Spleen (tissue), 11 donors: ENCODE data around the gene MYO5A. TPM values are rescaled to one million over a fixed set of nuclear protein-coding genes. Genes with fewer than 3 reads are reported as not detected.
A peak's percentile ranks its signal among the peaks of the same experiment; 100 is the strongest.

Experiments
- DNase-seq: peaks from one replicate; pipeline ENCODE4 v3.0.0-alpha.2; 2020
- H3K27ac ChIP-seq, 8 donors: fragments of 200-600 bp; sonication (generic) in 7 of 8; 1 replicate in 4 of 8; 2 replicates in 4 of 8; pipeline versions ENCODE4 v1.5.0 to v1.8.0; 2016 to 2021; ENCODE audit warnings: inconsistent platforms in 4 of 8, mild to moderate bottlenecking in 4 of 8, moderate library complexity in 1 of 8
- H3K27me3 ChIP-seq, 7 donors: fragments of 200-600 bp; sonication (generic) in 6 of 7; replicated peaks in 1 of 7; 1 replicate in 4 of 7; 2 replicates in 3 of 7; pipeline versions ENCODE4 v1.5.0 to v1.8.0; 2016 to 2021; ENCODE audit warnings: inconsistent platforms in 3 of 7, mild to moderate bottlenecking in 1 of 7
- H3K36me3 ChIP-seq, 6 donors: fragments of 200-600 bp; sonication (generic) in 5 of 6; 1 replicate in 4 of 6; 2 replicates in 2 of 6; pipeline versions ENCODE4 v1.5.0 to v1.8.0; 2016 to 2021; ENCODE audit warnings: inconsistent platforms in 2 of 6
- H3K4me1 ChIP-seq, 6 donors: fragments of 200-600 bp; sonication (generic) in 5 of 6; 1 replicate in 3 of 6; 2 replicates in 3 of 6; pipeline versions ENCODE4 v1.5.0 to v1.8.0; 2016 to 2021; ENCODE audit warnings: inconsistent platforms in 3 of 6
- H3K4me3 ChIP-seq, 8 donors: fragments of 200-600 bp; sonication (generic) in 7 of 8; 1 replicate in 4 of 8; 2 replicates in 4 of 8; pipeline versions ENCODE4 v1.5.0 to v1.8.0; 2016 to 2021; ENCODE audit warnings: inconsistent platforms in 4 of 8, mild to moderate bottlenecking in 4 of 8, moderate library complexity in 2 of 8
- H3K9me3 ChIP-seq, 8 donors: fragments of 200-600 bp; sonication (generic) in 7 of 8; 1 replicate in 4 of 8; 2 replicates in 4 of 8; pipeline versions ENCODE4 v1.5.0 to v1.8.0; 2016 to 2021; ENCODE audit warnings: inconsistent platforms in 4 of 8
- CTCF ChIP-seq, 11 experiments: fragments of 200-600 bp in 7 of 11; fragments of 450-650 bp in 4 of 11; sonication (generic) in 4 of 11; IDR thresholded peaks in 8 of 11; conservative IDR thresholded peaks in 3 of 11; 1 replicate in 7 of 11; 2 replicates in 4 of 11; pipeline versions ENCODE4 v1.4.0 to v1.8.0; 2016 to 2021; ENCODE audit warnings: antibody characterized with exemption in 11 of 11, inconsistent platforms in 4 of 11, mild to moderate bottlenecking in 1 of 11
- POLR2A ChIP-seq, 3 donors: fragments of 450-650 bp; IDR thresholded peaks; one replicate each; pipeline ENCODE4 v1.5.1; 2017; ENCODE audit warnings: antibody characterized with exemption in 3 of 3, mild to moderate bottlenecking in 1 of 3
- POLR2AphosphoS5 ChIP-seq, 3 donors: sonication (generic); formaldehyde crosslinking; IDR thresholded peaks; one replicate each; pipeline ENCODE4 v1.5.1; 2017; ENCODE audit warnings: antibody characterized with exemption in 3 of 3
- whole genome bisulfite sequencing, 5 donors: extraction: QIAGEN DNeasy Blood & Tissue Kit in 3 of 5; methylation state at CpG; one replicate each; pipeline versions ENCODE4 v1.1.5 to v1.1.7; 2013 to 2018; 5-methylcytosine and 5-hydroxymethylcytosine counted together
- intact Hi-C: fragments of 100-400 bp; cut with DNase I; formaldehyde crosslinking; loops from one replicate; pipeline ENCODE4 v1.15.0; 2023; ENCODE audit warnings: low total_unique reads
- polyA plus RNA-seq, 3 donors: library from polyadenylated mRNA; stranded (reverse); fragments of 200-250 nt; gene quantifications; one replicate each; pipeline ENCODE4 v1.2.1, GENCODE V29; 2013
- total RNA-seq, 7 donors: library from RNA; depleted of rRNA in 3 of 7; stranded (reverse); fragments of >200 nt in 3 of 7; fragmentation: NEBNext Ultra II Directional in 4 of 7; extraction: Animal tissue kit (Norgen Biotek cat#: 25700) in 4 of 7; gene quantifications; one replicate each; pipeline versions ENCODE4 v1.1.0 to v1.2.1, GENCODE V29; 2016 to 2021
- donor health status: healthy with polysubstance abuse.
- donor health status: DM: no; HTN: no; CAD: no; lungs with moderate emphysema.
- donor health status: DM: no; HTN: no; CAD: no.
- donor health status: Bipolar disorder and iron deficiency.
- donor health status: healthy.
- donor health status: DM: no; HTN: no; CAD: no.
- donor health status: DM: yes; HTN: yes; CAD: no.

MYO5A gene
- total and polyA plus RNA-seq, 10 donors = 4.7 to 48.3 (median 35.4) TPM

- H3K4me3 ChIP-seq = peak within 1 kb of the TSS; percentile 39 to 78 (median 53)
- intact Hi-C loops = no loop called here
- no peaks in the 10 kb centered on the region for H3K36me3 ChIP-seq
- WGBS, 5 donors = 1% methylated on average over 22 to 65 of the region's 65 CpGs
- H3K27me3 ChIP-seq = peaks cover 0 to 38% (median 17%) of the 10 kb centered on the region in 7 donors
- no peaks in the 10 kb centered on the region for H3K9me3 ChIP-seq
- peak within 1 kb of the TSS in 6 of 8 donors; percentile 59 to 76 (median 62) for H3K27ac ChIP-seq
- peak; percentile 88 for DNase-seq
- peaks cover 0 to 31% (median 20%) of the 10 kb centered on the region in 6 donors for H3K4me1 ChIP-seq
- TF ChIP-seq POLR2A (IDR thresholded peaks at IDR 0.05) (no peak), POLR2AphosphoS5 (IDR thresholded peaks at IDR 0.05) (peak; percentile 78 to 87 (median 84)), CTCF (IDR thresholded peaks at IDR 0.05 in 8 of 11, conservative IDR thresholded peaks at IDR 0.05 in 3 of 11) (no peak)
Measured at GRCh38 chr15:52295421-52296001, 233.2 kb downstream of the MYO5A start, which contains the start of gene MYO5C. Gene MYO5C, minus strand, starts transcription at chr15:52295804. Its CDS starts 168 bp downstream, at chr15:52295636.

- peak overlapping the region; percentile 39 to 78 (median 53) for H3K4me3 ChIP-seq
- no peak for TF ChIP-seq CTCF (IDR thresholded peaks at IDR 0.05 in 8 of 11, conservative IDR thresholded peaks at IDR 0.05 in 3 of 11)
- TF ChIP-seq POLR2AphosphoS5 (IDR thresholded peaks at IDR 0.05) = peak in 1 of 3 donors; percentile 6
- peaks cover 0 to 38% (median 17%) of the 10 kb centered on the region in 7 donors for H3K27me3 ChIP-seq
- peak overlapping the region in 6 of 8 donors; percentile 59 to 76 (median 62) for H3K27ac ChIP-seq
- DNase-seq = peak; percentile 70
- H3K4me1 ChIP-seq = peaks cover 0 to 31% (median 20%) of the 10 kb centered on the region in 6 donors
- intact Hi-C loops = no loop called here
- H3K9me3 ChIP-seq = no peaks in the 10 kb centered on the region
- 3 to 5% (median 3%) methylated on average over 18 to 32 of the region's 32 CpGs for WGBS, 5 donors
- H3K36me3 ChIP-seq = no peaks in the 10 kb centered on the region
Measured at GRCh38 chr15:52294881-52295420, 233.7 kb downstream of the MYO5A start.

- Histone ChIP-seq H3K4me1 (peaks cover 0 to 31% (median 20%) of the 10 kb centered on the region in 6 donors), H3K9me3 (no peaks in the 10 kb centered on the region), H3K4me3 (no peak overlapping the region), H3K27ac (no peak overlapping the region), H3K36me3 (no peaks in the 10 kb centered on the region), H3K27me3 (peaks cover 0 to 38% (median 17%) of the 10 kb centered on the region in 7 donors)
- WGBS, 5 donors = 67 to 89% (median 79%) methylated on average over 7 of the region's 7 CpGs
- intact Hi-C loops = no loop called here
- no peak for TF ChIP-seq CTCF (IDR thresholded peaks at IDR 0.05 in 8 of 11, conservative IDR thresholded peaks at IDR 0.05 in 3 of 11)
- no peak for TF ChIP-seq POLR2AphosphoS5 (IDR thresholded peaks at IDR 0.05)
- TF ChIP-seq POLR2A (IDR thresholded peaks at IDR 0.05) = no peak
- peak; percentile 68 for DNase-seq
Measured at GRCh38 chr15:52292780-52293392, 235.8 kb downstream of the MYO5A start.

- intact Hi-C loops = no loop called here
Measured at GRCh38 chr15:52291204-52291603, 237.5 kb downstream of the MYO5A start.

More at GRCh38 chr15:52291204-52291603, 237.5 kb downstream of the MYO5A start:
- DNase-seq = no peak
- Histone ChIP-seq H3K27ac (no peak overlapping the region), H3K9me3 (no peaks in the 10 kb centered on the region), H3K4me1 (peaks cover 0 to 27% (median 19%) of the 10 kb centered on the region in 6 donors), H3K27me3 (peaks cover 0 to 32% (median 17%) of the 10 kb centered on the region in 7 donors), H3K4me3 (no peak overlapping the region), H3K36me3 (no peaks in the 10 kb centered on the region)
- 52 to 62% (median 59%) methylated on average over 4 of the region's 4 CpGs for WGBS, 5 donors
- TF ChIP-seq POLR2A (IDR thresholded peaks at IDR 0.05) (no peak), CTCF (IDR thresholded peaks at IDR 0.05 in 8 of 11, conservative IDR thresholded peaks at IDR 0.05 in 3 of 11) (no peak), POLR2AphosphoS5 (IDR thresholded peaks at IDR 0.05) (no peak)
